ENCODE measurements around the gene RHD. TPM values are rescaled to one million over a fixed set of nuclear protein-coding genes. Genes with fewer than 3 reads are reported as not detected.
"Not testable (repeated sequence)": the region's sequence is repeated elsewhere in the genome, so short reads cannot be mapped to it uniquely, and the experiment has no call there.

RHD gene
- total RNA-seq, 1 donor from 2014 or later, result not detected

GRCh38 chr1:25338188-25338981 lies 66.1 kb downstream of the RHD start, which contains the start of gene TMEM50A:
Gene TMEM50A, plus strand, starts transcription at chr1:25338334. Its CDS starts 2,153 bp downstream, at chr1:25340487.
- H3K4me1 Mint-ChIP-seq, result peaks cover 25% of the 10 kb centered on the region
- H3K4me3 Mint-ChIP-seq, result peak within 1 kb of the TSS; percentile 97
- peaks cover 24% of the 10 kb centered on the region for H3K36me3 Mint-ChIP-seq (ENCODE audit: low read depth)
- H3K27ac Mint-ChIP-seq, result peak within 1 kb of the TSS; percentile 98
- H3K27me3 Mint-ChIP-seq, result no peaks in the 10 kb centered on the region
- peak; percentile 99 for DNase-seq
- intact Hi-C loops (cut with micrococcal nuclease), result loop anchor here (5.0 kb wide), 1 partner anchor 91 kb away; the partner anchor contains the start of gene RSRP1
- no peaks in the 10 kb centered on the region for H3K9me3 Mint-ChIP-seq

GRCh38 chr1:25338986-25339385 lies 66.7 kb downstream of the RHD start:
- H3K4me1 Mint-ChIP-seq, result peaks cover 23% of the 10 kb centered on the region
- intact Hi-C loops (cut with micrococcal nuclease), result loop anchor here (5.0 kb wide), 1 partner anchor 92 kb away; the partner anchor contains the start of gene RSRP1
- H3K4me3 Mint-ChIP-seq, result peak overlapping the region; percentile 97
- no peaks in the 10 kb centered on the region for H3K9me3 Mint-ChIP-seq
- H3K27me3 Mint-ChIP-seq, result no peaks in the 10 kb centered on the region
- peak overlapping the region; percentile 98 for H3K27ac Mint-ChIP-seq
- peaks cover 25% of the 10 kb centered on the region for H3K36me3 Mint-ChIP-seq (ENCODE audit: low read depth)
- DNase-seq, result no peak

GRCh38 chr1:25341746-25342145 lies 69.4 kb downstream of the RHD start:
- intact Hi-C loops (cut with micrococcal nuclease), result no loop called here
- Mint-ChIP-seq H3K27me3 (no peaks in the 10 kb centered on the region), H3K4me3 (no peak overlapping the region), H3K4me1 (peaks cover 21% of the 10 kb centered on the region), H3K27ac (no peak overlapping the region), H3K9me3 (no peaks in the 10 kb centered on the region), H3K36me3 (ENCODE audit: low read depth) (peaks cover 31% of the 10 kb centered on the region)
- DNase-seq, result no peak

DNA sequence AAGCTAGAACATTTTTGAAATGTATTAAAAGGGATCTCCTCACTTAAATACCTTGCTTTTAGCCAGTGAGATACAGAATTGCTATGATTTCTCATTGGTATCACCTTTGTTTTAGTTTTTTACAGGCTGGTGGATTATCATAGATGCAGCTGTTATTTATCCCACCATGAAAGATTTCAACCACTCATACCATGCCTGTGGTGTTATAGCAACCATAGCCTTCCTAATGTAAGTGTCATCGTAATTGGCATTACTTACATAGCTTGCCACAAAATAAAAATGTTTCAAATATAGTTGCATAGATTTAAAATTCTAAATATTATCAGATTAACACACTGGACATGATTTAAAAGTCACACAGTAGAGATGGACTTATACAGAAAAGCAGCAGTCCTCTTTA lies 70.5 kb downstream of the RHD start:
- no peak overlapping the region for H3K4me3 Mint-ChIP-seq
- peaks cover 36% of the 10 kb centered on the region for H3K36me3 Mint-ChIP-seq (ENCODE audit: low read depth)
- H3K27ac Mint-ChIP-seq, result no peak overlapping the region
- H3K27me3 Mint-ChIP-seq, result no peaks in the 10 kb centered on the region
- no peak for DNase-seq
- intact Hi-C loops (cut with micrococcal nuclease), result no loop called here
- H3K9me3 Mint-ChIP-seq, result no peaks in the 10 kb centered on the region
- H3K4me1 Mint-ChIP-seq, result peaks cover 26% of the 10 kb centered on the region

GRCh38 chr1:25343872-25344271 lies 71.6 kb downstream of the RHD start:
- DNase-seq, result no peak
- H3K4me3 Mint-ChIP-seq, result no peak overlapping the region
- peaks cover 29% of the 10 kb centered on the region for H3K4me1 Mint-ChIP-seq
- H3K9me3 Mint-ChIP-seq, result no peaks in the 10 kb centered on the region
- intact Hi-C loops (cut with micrococcal nuclease), result no loop called here
- peaks cover 44% of the 10 kb centered on the region for H3K36me3 Mint-ChIP-seq (ENCODE audit: low read depth)
- no peaks in the 10 kb centered on the region for H3K27me3 Mint-ChIP-seq
- no peak overlapping the region for H3K27ac Mint-ChIP-seq

DNA sequence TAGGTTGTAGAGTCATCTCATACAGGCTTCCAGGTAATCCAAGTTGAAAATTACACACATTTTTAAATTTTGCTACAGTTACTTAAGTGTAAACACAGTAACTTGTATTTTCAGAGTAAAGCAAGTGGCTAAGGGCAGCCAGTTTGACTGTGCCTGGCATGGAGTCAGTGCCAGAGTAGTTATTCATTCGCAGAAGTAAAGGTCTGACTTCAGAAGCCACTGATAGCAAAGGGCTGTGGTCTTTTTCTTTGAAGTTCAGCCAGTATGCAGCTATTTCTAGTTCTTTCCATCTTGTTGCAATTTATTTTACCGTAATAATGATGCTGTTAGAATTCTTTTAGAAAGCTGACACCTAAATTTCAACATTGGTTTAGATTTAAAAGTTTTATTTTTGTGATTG lies 75.2 kb downstream of the RHD start:
- Mint-ChIP-seq H3K27ac (peak overlapping the region; percentile 15), H3K4me1 (peaks cover 13% of the 10 kb centered on the region), H3K4me3 (no peak overlapping the region), H3K36me3 (ENCODE audit: low read depth) (peaks cover 50% of the 10 kb centered on the region), H3K9me3 (no peaks in the 10 kb centered on the region), H3K27me3 (no peaks in the 10 kb centered on the region)
- intact Hi-C loops (cut with micrococcal nuclease), result no loop called here
- DNase-seq, result no peak

- no peak overlapping the region for H3K4me3 Mint-ChIP-seq
- no peaks in the 10 kb centered on the region for H3K9me3 Mint-ChIP-seq
- peaks cover 9% of the 10 kb centered on the region for H3K4me1 Mint-ChIP-seq
- H3K27ac Mint-ChIP-seq, result no peak overlapping the region
- no peaks in the 10 kb centered on the region for H3K27me3 Mint-ChIP-seq
- H3K36me3 Mint-ChIP-seq (ENCODE audit: low read depth), result peaks cover 45% of the 10 kb centered on the region
- DNase-seq, result no peak
- intact Hi-C loops (cut with micrococcal nuclease), result no loop called here
Observed at GRCh38 chr1:25349606-25350005, 77.3 kb downstream of the RHD start.

GRCh38 chr1:25355841-25356395 lies 83.6 kb downstream of the RHD start:
- Mint-ChIP-seq H3K27me3 (no peaks in the 10 kb centered on the region), H3K4me1 (peaks cover 25% of the 10 kb centered on the region), H3K36me3 (ENCODE audit: low read depth) (peaks cover 54% of the 10 kb centered on the region), H3K4me3 (peak overlapping the region; percentile 54), H3K27ac (peak overlapping the region; percentile 76), H3K9me3 (no peaks in the 10 kb centered on the region)
- intact Hi-C loops (cut with micrococcal nuclease), result no loop called here
- peak; percentile 76 for DNase-seq

DNA sequence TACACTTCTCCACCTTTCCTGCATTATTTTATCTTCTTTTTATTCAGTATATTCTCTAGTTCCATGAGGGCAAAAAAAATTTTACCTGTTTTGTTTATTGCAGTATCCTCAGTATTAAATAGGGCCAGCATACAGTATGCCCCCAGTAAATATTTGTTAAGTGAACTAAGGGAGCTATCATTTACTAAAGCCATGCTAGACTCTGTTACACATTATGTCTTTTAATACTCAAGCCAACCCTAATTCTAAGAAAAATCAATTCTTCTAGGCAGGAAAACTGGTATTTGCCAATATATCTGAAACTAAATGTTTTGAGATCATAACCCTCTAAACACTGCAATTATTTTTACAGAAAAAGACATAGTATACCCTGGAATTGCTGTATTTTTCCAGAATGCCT lies 84.1 kb downstream of the RHD start:
- intact Hi-C loops (cut with micrococcal nuclease), result no loop called here
- Mint-ChIP-seq H3K9me3 (no peaks in the 10 kb centered on the region), H3K36me3 (ENCODE audit: low read depth) (peaks cover 59% of the 10 kb centered on the region), H3K27me3 (no peaks in the 10 kb centered on the region), H3K27ac (peak overlapping the region; percentile 76), H3K4me3 (peak overlapping the region; percentile 54), H3K4me1 (peaks cover 27% of the 10 kb centered on the region)
- no peak for DNase-seq

DNA sequence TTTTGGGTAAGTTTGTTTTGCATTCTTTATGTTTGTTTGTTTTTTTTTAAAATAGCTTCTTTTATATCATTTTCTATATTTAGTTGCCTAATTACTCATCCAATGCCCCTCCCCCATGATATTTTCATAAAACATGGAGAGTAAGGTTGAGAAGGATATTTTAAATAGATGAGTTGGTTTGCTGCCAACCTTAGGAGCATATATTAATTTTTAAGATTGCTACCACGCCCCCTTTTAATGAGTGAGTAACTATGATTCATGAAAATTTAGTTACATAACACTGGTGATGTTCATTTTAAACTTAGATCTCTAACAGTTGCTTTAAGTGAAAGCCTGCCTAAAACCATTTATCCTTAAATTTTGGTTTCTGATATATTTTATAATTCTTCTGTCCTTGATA lies 84.5 kb downstream of the RHD start:
- DNase-seq, result no peak
- Mint-ChIP-seq H3K27ac (peak overlapping the region; percentile 67), H3K9me3 (no peaks in the 10 kb centered on the region), H3K4me1 (peaks cover 28% of the 10 kb centered on the region), H3K4me3 (peak overlapping the region; percentile 51), H3K27me3 (no peaks in the 10 kb centered on the region), H3K36me3 (ENCODE audit: low read depth) (peaks cover 62% of the 10 kb centered on the region)
- intact Hi-C loops (cut with micrococcal nuclease), result no loop called here

DNA sequence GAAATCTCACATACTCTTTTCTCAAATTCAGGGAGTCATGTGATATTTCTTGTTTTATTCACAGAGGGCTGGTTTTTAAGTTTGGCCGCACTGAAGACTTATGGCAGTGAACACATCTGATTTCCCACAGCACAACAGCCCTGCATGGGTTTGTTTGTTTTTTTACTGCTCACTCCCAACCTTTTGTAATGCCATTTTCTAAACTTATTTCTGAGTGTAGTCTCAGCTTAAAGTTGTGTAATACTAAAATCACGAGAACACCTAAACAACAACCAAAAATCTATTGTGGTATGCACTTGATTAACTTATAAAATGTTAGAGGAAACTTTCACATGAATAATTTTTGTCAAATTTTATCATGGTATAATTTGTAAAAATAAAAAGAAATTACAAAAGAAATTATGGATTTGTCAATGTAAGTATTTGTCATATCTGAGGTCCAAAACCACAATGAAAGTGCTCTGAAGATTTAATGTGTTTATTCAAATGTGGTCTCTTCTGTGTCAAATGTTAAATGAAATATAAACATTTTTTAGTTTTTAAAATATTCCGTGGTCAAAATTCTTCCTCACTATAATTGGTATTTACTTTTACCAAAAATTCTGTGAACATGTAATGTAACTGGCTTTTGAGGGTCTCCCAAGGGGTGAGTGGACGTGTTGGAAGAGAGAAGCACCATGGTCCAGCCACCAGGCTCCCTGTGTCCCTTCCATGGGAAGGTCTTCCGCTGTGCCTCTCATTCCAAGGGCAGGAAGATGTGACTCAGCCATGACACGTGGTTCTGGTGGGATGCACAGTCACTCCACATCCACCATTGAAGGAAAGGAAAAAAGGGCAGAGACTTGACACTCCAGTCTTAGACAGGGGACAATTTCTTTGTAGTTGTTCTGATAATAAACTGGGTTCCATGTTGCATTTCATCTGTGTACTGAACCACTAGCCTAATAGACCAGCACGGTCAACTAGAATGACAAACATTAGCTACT lies 88.6 kb downstream of the RHD start:
- Mint-ChIP-seq H3K27me3 (no peaks in the 10 kb centered on the region), H3K9me3 (no peaks in the 10 kb centered on the region), H3K4me3 (no peak overlapping the region), H3K27ac (no peak overlapping the region), H3K36me3 (ENCODE audit: low read depth) (peaks cover 46% of the 10 kb centered on the region), H3K4me1 (peaks cover 22% of the 10 kb centered on the region)
- DNase-seq, result no peak
- intact Hi-C loops (cut with micrococcal nuclease), result no loop called here

GRCh38 chr1:25361901-25362300 lies 89.6 kb downstream of the RHD start:
- intact Hi-C loops (cut with micrococcal nuclease), result no loop called here
- H3K36me3 Mint-ChIP-seq (ENCODE audit: low read depth), result peaks cover 41% of the 10 kb centered on the region
- no peaks in the 10 kb centered on the region for H3K9me3 Mint-ChIP-seq
- peaks cover 16% of the 10 kb centered on the region for H3K4me1 Mint-ChIP-seq
- H3K27me3 Mint-ChIP-seq, result no peaks in the 10 kb centered on the region
- no peak overlapping the region for H3K27ac Mint-ChIP-seq
- H3K4me3 Mint-ChIP-seq, result no peak overlapping the region
- DNase-seq, result no peak

DNA sequence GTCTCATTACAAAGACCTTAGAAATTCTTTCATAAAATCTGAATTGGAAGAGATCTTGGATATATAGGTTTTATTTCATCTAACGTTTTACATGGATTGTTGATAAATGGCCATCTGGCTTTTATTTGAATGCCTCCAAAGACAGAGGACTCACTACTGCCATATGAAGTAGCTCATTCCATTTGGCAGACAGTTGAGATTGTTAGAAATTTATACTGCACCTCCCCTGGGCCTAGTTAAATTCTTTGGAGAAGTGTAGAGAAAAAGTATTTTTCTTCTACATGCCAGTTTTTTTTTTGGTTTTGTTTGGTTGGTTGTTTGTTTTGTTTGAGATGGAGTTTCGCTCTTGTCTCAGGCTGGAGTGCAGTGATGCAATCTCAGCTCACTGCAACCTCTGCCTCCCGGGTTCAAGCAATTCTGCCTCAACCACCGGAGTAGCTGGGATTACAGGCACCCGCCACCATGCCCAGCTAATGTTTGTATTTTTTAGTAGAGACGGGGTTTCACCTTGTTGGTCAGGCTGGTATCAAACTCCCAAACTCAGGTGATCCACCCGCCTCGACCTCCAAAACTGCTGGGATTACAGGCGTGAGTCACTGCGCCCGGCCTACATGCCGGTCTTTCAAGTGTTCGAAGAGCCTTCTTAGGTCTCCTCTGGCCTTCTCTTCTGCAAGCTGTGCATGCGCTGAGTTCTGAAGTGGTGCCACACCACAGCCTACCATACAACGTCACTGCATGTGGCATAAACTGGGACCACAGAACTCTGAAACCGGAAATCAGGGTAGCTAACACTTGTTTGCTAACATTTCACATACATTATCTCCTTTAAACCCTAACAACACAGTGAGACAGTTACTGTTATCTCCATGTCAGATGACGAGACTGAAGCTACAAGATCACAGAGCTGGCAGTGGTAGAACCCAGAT lies 90.6 kb downstream of the RHD start:
- Mint-ChIP-seq H3K4me1 (peaks cover 10% of the 10 kb centered on the region), H3K36me3 (ENCODE audit: low read depth) (peaks cover 33% of the 10 kb centered on the region)
- H3K27ac Mint-ChIP-seq; H3K27me3 Mint-ChIP-seq; H3K9me3 Mint-ChIP-seq; intact Hi-C loops (cut with micrococcal nuclease); DNase-seq; H3K4me3 Mint-ChIP-seq: not testable (repeated sequence)

Data from activated CD4-positive, alpha-beta T cell treated with anti-CD3 and anti-CD28 coated beads, Interleukin-2, amount 10 ng/mL, durations not matched to agents 24 days and 14 days (primary cell).